NT2/D1 (cell line): Measurements from ENCODE around the gene RSBN1L.
"Not testable (repeated sequence)": the region's sequence is repeated elsewhere in the genome, so short reads cannot be mapped to it uniquely, and the experiment has no call there.

Source experiments
- SUZ12 ChIP-seq: IDR thresholded peaks from 2 replicates; pipeline ENCODE4 v1.6.1; 2011; ENCODE audit not compliant: insufficient read length, insufficient read depth; ENCODE audit errors: extremely low read depth
- YY1 ChIP-seq: IDR thresholded peaks from 2 replicates; pipeline ENCODE4 v1.6.1; 2011; ENCODE audit not compliant: insufficient read length, insufficient read depth
- ZNF274 ChIP-seq: IDR thresholded peaks from 2 replicates; pipeline ENCODE4 v1.6.1; 2011; ENCODE audit warnings: mild to moderate bottlenecking, low read depth, low read length

GRCh38 chr7:77784426-77784825 lies 88.2 kb downstream of the RSBN1L start:
- not testable (repeated sequence) for TF ChIP-seq ZNF274, YY1, SUZ12
